SK-N-SH (cell line): ENCODE measurements around the gene KCNJ12.

Experiments
- GABPA ChIP-seq: IDR thresholded peaks from 2 replicates; pipeline ENCODE4 v1.4.0; 2012; ENCODE audit warnings: low read depth, mild to moderate bottlenecking
- MXI1 ChIP-seq: IDR thresholded peaks from 2 replicates; pipeline ENCODE4 v1.6.1; 2012; ENCODE audit warnings: mild to moderate bottlenecking, low read depth, low read length, improper control_type of control experiment
- TAF1 ChIP-seq: IDR thresholded peaks from 2 replicates; pipeline ENCODE4 v1.6.1; 2012; ENCODE audit warnings: low read depth, mild to moderate bottlenecking, low read length, moderate library complexity, borderline replicate concordance
- TF ChIP-seq, protein P1 (sequence below): IDR thresholded peaks from 2 replicates; pipeline ENCODE4 v1.6.1; 2012; ENCODE audit warnings: mild to moderate bottlenecking, low read depth, low read length, moderate library complexity
- TF ChIP-seq, protein P2 (sequence below): fragments of 200-600 bp; sonication (generic); IDR thresholded peaks from 2 replicates; pipeline ENCODE4 v1.6.1; 2017; ENCODE audit warnings: antibody characterized with exemption, mild to moderate bottlenecking, moderate library complexity

GRCh38 chr17:21454441-21454840 lies 78.3 kb downstream of the KCNJ12 start:
- TF ChIP-seq MXI1 (no peak), GABPA (no peak), TAF1 (no peak)
- TF ChIP-seq, protein P1, sequence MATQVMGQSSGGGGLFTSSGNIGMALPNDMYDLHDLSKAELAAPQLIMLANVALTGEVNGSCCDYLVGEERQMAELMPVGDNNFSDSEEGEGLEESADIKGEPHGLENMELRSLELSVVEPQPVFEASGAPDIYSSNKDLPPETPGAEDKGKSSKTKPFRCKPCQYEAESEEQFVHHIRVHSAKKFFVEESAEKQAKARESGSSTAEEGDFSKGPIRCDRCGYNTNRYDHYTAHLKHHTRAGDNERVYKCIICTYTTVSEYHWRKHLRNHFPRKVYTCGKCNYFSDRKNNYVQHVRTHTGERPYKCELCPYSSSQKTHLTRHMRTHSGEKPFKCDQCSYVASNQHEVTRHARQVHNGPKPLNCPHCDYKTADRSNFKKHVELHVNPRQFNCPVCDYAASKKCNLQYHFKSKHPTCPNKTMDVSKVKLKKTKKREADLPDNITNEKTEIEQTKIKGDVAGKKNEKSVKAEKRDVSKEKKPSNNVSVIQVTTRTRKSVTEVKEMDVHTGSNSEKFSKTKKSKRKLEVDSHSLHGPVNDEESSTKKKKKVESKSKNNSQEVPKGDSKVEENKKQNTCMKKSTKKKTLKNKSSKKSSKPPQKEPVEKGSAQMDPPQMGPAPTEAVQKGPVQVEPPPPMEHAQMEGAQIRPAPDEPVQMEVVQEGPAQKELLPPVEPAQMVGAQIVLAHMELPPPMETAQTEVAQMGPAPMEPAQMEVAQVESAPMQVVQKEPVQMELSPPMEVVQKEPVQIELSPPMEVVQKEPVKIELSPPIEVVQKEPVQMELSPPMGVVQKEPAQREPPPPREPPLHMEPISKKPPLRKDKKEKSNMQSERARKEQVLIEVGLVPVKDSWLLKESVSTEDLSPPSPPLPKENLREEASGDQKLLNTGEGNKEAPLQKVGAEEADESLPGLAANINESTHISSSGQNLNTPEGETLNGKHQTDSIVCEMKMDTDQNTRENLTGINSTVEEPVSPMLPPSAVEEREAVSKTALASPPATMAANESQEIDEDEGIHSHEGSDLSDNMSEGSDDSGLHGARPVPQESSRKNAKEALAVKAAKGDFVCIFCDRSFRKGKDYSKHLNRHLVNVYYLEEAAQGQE: no peak
- TF ChIP-seq, protein P2, sequence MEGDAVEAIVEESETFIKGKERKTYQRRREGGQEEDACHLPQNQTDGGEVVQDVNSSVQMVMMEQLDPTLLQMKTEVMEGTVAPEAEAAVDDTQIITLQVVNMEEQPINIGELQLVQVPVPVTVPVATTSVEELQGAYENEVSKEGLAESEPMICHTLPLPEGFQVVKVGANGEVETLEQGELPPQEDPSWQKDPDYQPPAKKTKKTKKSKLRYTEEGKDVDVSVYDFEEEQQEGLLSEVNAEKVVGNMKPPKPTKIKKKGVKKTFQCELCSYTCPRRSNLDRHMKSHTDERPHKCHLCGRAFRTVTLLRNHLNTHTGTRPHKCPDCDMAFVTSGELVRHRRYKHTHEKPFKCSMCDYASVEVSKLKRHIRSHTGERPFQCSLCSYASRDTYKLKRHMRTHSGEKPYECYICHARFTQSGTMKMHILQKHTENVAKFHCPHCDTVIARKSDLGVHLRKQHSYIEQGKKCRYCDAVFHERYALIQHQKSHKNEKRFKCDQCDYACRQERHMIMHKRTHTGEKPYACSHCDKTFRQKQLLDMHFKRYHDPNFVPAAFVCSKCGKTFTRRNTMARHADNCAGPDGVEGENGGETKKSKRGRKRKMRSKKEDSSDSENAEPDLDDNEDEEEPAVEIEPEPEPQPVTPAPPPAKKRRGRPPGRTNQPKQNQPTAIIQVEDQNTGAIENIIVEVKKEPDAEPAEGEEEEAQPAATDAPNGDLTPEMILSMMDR: no peak
